Liver (tissue), 9 donors: Measurements from ENCODE around the gene AHNAK2. TPM values are rescaled to one million over a fixed set of nuclear protein-coding genes. Genes with fewer than 3 reads are reported as not detected.

ENCODE experiments used
- DNase-seq: peaks from one replicate; pipeline ENCODE4 v3.0.0-alpha.2; 2017; ENCODE audit warnings: low spot score
- H3K27ac ChIP-seq, 2 donors: one replicate each; pipeline ENCODE4 v1.7.0; 2013; ENCODE audit warnings: inconsistent platforms in 2 of 2, low read length in 2 of 2, control low read depth in 1 of 2, low read depth in 1 of 2, mild to moderate bottlenecking in 1 of 2
- H3K27me3 ChIP-seq, 4 donors: one replicate each; pipeline versions ENCODE4 v1.6.1 to v1.7.0; 2013; ENCODE audit warnings: low read length in 3 of 4, inconsistent platforms in 1 of 4, mild to moderate bottlenecking in 1 of 4, moderate library complexity in 1 of 4; ENCODE audit not compliant: control insufficient read depth in 4 of 4, insufficient read depth in 4 of 4
- H3K36me3 ChIP-seq, 4 donors: one replicate each; pipeline versions ENCODE4 v1.6.1 to v1.7.0; 2013; ENCODE audit warnings: low read length in 3 of 4, mild to moderate bottlenecking in 3 of 4, low read depth in 1 of 4, moderate library complexity in 1 of 4; ENCODE audit not compliant: control insufficient read depth in 4 of 4, insufficient read depth in 3 of 4
- H3K4me1 ChIP-seq, 4 donors: one replicate each; pipeline versions ENCODE4 v1.6.1 to v1.7.0; 2013; ENCODE audit warnings: low read length in 3 of 4, mild to moderate bottlenecking in 3 of 4, moderate library complexity in 1 of 4; ENCODE audit not compliant: control insufficient read depth in 4 of 4, insufficient read depth in 4 of 4
- H3K4me3 ChIP-seq, 3 donors: one replicate each; pipeline versions ENCODE4 v1.6.1 to v1.7.0; 2013; ENCODE audit warnings: low read length in 3 of 3, control low read depth in 1 of 3, low read depth in 1 of 3, mild to moderate bottlenecking in 1 of 3
- H3K9ac ChIP-seq, 2 donors: one replicate each; pipeline ENCODE4 v1.7.0; 2013; ENCODE audit warnings: low read length in 2 of 2, mild to moderate bottlenecking in 2 of 2, moderate library complexity in 2 of 2, control low read depth in 1 of 2, low read depth in 1 of 2
- H3K9me3 ChIP-seq, 4 donors: one replicate each; pipeline versions ENCODE4 v1.6.1 to v1.7.0; 2013; ENCODE audit warnings: low read length in 3 of 4; ENCODE audit not compliant: control insufficient read depth in 4 of 4
- FOXA1 ChIP-seq: IDR thresholded peaks from 2 replicates; pipeline ENCODE4 v1.6.1; 2016; ENCODE audit warnings: antibody characterized with exemption
- HNF4G ChIP-seq: IDR thresholded peaks from 2 replicates; pipeline ENCODE4 v1.6.1; 2016; ENCODE audit warnings: antibody characterized with exemption
- JUND ChIP-seq, 2 donors: IDR thresholded peaks; 2 replicates each; pipeline ENCODE4 v1.6.1; 2016; ENCODE audit warnings: antibody characterized with exemption in 2 of 2
- NR2F2 ChIP-seq: IDR thresholded peaks from 2 replicates; pipeline ENCODE4 v1.6.1; 2016; ENCODE audit warnings: antibody characterized with exemption
- RAD21 ChIP-seq, 2 donors: IDR thresholded peaks; 2 replicates each; pipeline ENCODE4 v1.6.1; 2016; ENCODE audit warnings: antibody characterized with exemption in 2 of 2, mild to moderate bottlenecking in 2 of 2
- RXRA ChIP-seq, 2 donors: IDR thresholded peaks; 2 replicates each; pipeline ENCODE4 v1.6.1; 2017 to 2018; ENCODE audit warnings: antibody characterized with exemption in 2 of 2, mild to moderate bottlenecking in 1 of 2
- SP1 ChIP-seq: IDR thresholded peaks from 2 replicates; pipeline ENCODE4 v1.6.1; 2018; ENCODE audit warnings: antibody characterized with exemption, mild to moderate bottlenecking
- TAF1 ChIP-seq: conservative IDR thresholded peaks from 2 replicates; pipeline ENCODE4 v1.6.1; 2016; ENCODE audit warnings: antibody characterized with exemption, mild to moderate bottlenecking
- YY1 ChIP-seq: IDR thresholded peaks from 2 replicates; pipeline ENCODE4 v1.6.1; 2016; ENCODE audit warnings: antibody characterized with exemption, mild to moderate bottlenecking
- ZBTB33 ChIP-seq: IDR thresholded peaks from 2 replicates; pipeline ENCODE4 v1.6.1; 2016; ENCODE audit warnings: antibody characterized with exemption
- WGBS: extraction: QIAGEN DNeasy Blood & Tissue Kit; methylation state at CpG from one replicate; pipeline ENCODE4 v1.1.7; 2013; 5-methylcytosine and 5-hydroxymethylcytosine counted together
- polyA plus RNA-seq, 2 donors: library from polyadenylated mRNA; stranded (reverse) in 1 of 2; unstranded in 1 of 2; fragments of 200-250 nt in 1 of 2; fragments of >200 nt in 1 of 2; fragmentation: Nextera tagmentation in 1 of 2; extraction: Ambion mirVana in 1 of 2; gene quantifications; one replicate each; pipeline versions ENCODE4 v1.2.1 to v1.2.3, GENCODE V29; 2013 to 2015
- total RNA-seq, 2 donors: library from RNA; depleted of rRNA; stranded (reverse); fragments of >200 nt; gene quantifications; one replicate each; pipeline ENCODE4 v1.2.3, GENCODE V29; 2014
- TF ChIP-seq, protein P1 (sequence below): IDR thresholded peaks from 2 replicates; pipeline ENCODE4 v1.6.1; 2016; ENCODE audit warnings: antibody characterized with exemption, mild to moderate bottlenecking
- TF ChIP-seq, protein P2 (sequence below): fragments of 150-350 bp; IDR thresholded peaks from 2 replicates; pipeline ENCODE4 v1.5.1; 2017; ENCODE audit warnings: improper control_type of control experiment, low read depth, low read length; ENCODE audit not compliant: missing input control
- TF ChIP-seq, protein P3 (sequence below): IDR thresholded peaks from 2 replicates; pipeline ENCODE4 v1.6.1; 2016; ENCODE audit warnings: antibody characterized with exemption
- donor health status: healthy.
- donor health status: healthy.
- donor health status: healthy.
- donor health status: healthy.
- donor health status: healthy.

AHNAK2 gene
- total and polyA plus RNA-seq, 4 donors: 0.05 to 2.6 (median 1.2) TPM

DNA sequence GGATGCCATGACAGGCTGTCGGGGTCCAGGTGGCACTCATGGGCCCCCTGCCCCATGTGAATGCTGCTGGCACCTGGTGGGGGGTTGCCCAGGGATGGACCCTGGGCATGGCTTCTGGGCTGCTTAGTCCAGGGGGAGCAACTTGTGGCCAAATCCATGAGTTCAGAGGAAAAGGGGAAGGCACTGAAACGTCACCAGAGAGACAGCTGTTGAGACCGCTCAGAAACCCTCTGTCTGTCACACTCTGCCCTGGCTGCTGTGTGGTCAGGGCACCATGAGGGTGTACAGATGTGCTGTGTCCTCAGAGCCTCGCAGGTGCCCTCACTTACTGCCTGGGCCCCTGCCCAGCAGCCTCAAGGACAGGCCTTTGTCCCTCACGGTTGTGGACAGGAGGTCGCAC, 16.8 kb upstream of the AHNAK2 start:
- no peaks in the 10 kb centered on the region for H3K9me3 ChIP-seq
- no peak overlapping the region for H3K4me3 ChIP-seq
- H3K9ac ChIP-seq: no peak overlapping the region
- 90% methylated on average over 6 of the region's 6 CpGs for WGBS
- no peak for DNase-seq
- no peaks in the 10 kb centered on the region for H3K27me3 ChIP-seq
- TF ChIP-seq, protein P1, sequence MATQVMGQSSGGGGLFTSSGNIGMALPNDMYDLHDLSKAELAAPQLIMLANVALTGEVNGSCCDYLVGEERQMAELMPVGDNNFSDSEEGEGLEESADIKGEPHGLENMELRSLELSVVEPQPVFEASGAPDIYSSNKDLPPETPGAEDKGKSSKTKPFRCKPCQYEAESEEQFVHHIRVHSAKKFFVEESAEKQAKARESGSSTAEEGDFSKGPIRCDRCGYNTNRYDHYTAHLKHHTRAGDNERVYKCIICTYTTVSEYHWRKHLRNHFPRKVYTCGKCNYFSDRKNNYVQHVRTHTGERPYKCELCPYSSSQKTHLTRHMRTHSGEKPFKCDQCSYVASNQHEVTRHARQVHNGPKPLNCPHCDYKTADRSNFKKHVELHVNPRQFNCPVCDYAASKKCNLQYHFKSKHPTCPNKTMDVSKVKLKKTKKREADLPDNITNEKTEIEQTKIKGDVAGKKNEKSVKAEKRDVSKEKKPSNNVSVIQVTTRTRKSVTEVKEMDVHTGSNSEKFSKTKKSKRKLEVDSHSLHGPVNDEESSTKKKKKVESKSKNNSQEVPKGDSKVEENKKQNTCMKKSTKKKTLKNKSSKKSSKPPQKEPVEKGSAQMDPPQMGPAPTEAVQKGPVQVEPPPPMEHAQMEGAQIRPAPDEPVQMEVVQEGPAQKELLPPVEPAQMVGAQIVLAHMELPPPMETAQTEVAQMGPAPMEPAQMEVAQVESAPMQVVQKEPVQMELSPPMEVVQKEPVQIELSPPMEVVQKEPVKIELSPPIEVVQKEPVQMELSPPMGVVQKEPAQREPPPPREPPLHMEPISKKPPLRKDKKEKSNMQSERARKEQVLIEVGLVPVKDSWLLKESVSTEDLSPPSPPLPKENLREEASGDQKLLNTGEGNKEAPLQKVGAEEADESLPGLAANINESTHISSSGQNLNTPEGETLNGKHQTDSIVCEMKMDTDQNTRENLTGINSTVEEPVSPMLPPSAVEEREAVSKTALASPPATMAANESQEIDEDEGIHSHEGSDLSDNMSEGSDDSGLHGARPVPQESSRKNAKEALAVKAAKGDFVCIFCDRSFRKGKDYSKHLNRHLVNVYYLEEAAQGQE: no peak
- TF ChIP-seq RAD21 (IDR thresholded peaks at IDR 0.05): no peak
- no peak for TF ChIP-seq YY1
- TF ChIP-seq HNF4G: no peak
- no peak for TF ChIP-seq SP1
- TF ChIP-seq ZBTB33: no peak
- H3K27ac ChIP-seq: no peak overlapping the region
- H3K36me3 ChIP-seq: peaks cover 0 to 10% (median 3%) of the 10 kb centered on the region in 4 donors
- no peaks in the 10 kb centered on the region for H3K4me1 ChIP-seq

- no peak for TF ChIP-seq ZBTB33
- no peaks in the 10 kb centered on the region for H3K9me3 ChIP-seq
- no peak for DNase-seq
- H3K9ac ChIP-seq: no peak overlapping the region
- no peak overlapping the region for H3K27ac ChIP-seq
- H3K36me3 ChIP-seq: peaks cover 0 to 14% (median 3%) of the 10 kb centered on the region in 4 donors
- H3K4me1 ChIP-seq: no peaks in the 10 kb centered on the region
- no peak overlapping the region for H3K4me3 ChIP-seq
- no peaks in the 10 kb centered on the region for H3K27me3 ChIP-seq
- WGBS: 92% methylated on average over 22 of the region's 22 CpGs
Observed at GRCh38 chr14:104993808-104994591, 15.8 kb upstream of the AHNAK2 start.

DNA sequence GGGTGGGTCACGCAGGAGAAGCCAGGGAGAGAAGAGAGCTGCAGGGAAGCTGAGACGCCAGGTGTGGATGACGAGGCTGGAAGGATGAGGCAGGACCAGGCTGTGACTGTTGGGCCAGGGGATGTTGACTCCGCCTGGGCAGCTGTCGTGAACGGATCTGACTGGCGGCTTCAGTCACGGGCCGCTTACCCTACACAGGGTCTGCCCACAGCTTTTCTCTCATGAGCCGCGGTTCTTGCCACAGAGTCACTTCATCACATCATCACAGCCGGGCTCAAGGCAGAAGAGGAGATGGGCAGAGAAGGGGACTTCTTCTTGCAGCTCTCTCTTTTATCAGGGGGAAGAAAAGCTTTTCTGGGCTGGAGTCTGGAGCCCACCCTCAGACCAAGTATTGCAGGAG, 15.1 kb upstream of the AHNAK2 start:
- no peak overlapping the region for H3K9ac ChIP-seq
- no peak overlapping the region for H3K4me3 ChIP-seq
- no peaks in the 10 kb centered on the region for H3K4me1 ChIP-seq
- peaks cover 0 to 14% (median 3%) of the 10 kb centered on the region in 4 donors for H3K36me3 ChIP-seq
- H3K9me3 ChIP-seq: no peaks in the 10 kb centered on the region
- DNase-seq: no peak
- no peaks in the 10 kb centered on the region for H3K27me3 ChIP-seq
- WGBS: 97% methylated on average over 12 of the region's 12 CpGs
- H3K27ac ChIP-seq: no peak overlapping the region
- TF ChIP-seq SP1: no peak
- TF ChIP-seq FOXA1: no peak
- no peak for TF ChIP-seq JUND (IDR thresholded peaks at IDR 0.05)
- TF ChIP-seq, protein P1: no peak
- TF ChIP-seq YY1: no peak
- no peak for TF ChIP-seq TAF1
- TF ChIP-seq, protein P2, sequence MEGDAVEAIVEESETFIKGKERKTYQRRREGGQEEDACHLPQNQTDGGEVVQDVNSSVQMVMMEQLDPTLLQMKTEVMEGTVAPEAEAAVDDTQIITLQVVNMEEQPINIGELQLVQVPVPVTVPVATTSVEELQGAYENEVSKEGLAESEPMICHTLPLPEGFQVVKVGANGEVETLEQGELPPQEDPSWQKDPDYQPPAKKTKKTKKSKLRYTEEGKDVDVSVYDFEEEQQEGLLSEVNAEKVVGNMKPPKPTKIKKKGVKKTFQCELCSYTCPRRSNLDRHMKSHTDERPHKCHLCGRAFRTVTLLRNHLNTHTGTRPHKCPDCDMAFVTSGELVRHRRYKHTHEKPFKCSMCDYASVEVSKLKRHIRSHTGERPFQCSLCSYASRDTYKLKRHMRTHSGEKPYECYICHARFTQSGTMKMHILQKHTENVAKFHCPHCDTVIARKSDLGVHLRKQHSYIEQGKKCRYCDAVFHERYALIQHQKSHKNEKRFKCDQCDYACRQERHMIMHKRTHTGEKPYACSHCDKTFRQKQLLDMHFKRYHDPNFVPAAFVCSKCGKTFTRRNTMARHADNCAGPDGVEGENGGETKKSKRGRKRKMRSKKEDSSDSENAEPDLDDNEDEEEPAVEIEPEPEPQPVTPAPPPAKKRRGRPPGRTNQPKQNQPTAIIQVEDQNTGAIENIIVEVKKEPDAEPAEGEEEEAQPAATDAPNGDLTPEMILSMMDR: no peak
- TF ChIP-seq NR2F2: no peak
- TF ChIP-seq, protein P3, sequence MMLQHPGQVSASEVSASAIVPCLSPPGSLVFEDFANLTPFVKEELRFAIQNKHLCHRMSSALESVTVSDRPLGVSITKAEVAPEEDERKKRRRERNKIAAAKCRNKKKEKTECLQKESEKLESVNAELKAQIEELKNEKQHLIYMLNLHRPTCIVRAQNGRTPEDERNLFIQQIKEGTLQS: no peak
- no peak for TF ChIP-seq RXRA (IDR thresholded peaks at IDR 0.05)
